Ishikawa (cell line): Measurements from ENCODE around the gene NUP210.

Experiments
- MAX ChIP-seq: IDR thresholded peaks from 2 replicates; pipeline ENCODE4 v1.6.1; 2012
- RAD21 ChIP-seq: IDR thresholded peaks from 2 replicates; pipeline ENCODE4 v1.6.1; 2012; ENCODE audit warnings: low read depth
- TAF1 ChIP-seq: IDR thresholded peaks from 2 replicates; pipeline ENCODE4 v1.6.1; 2012; ENCODE audit warnings: low read depth, mild to moderate bottlenecking
- TF ChIP-seq, protein P1 (sequence below): IDR thresholded peaks from 2 replicates; pipeline ENCODE4 v1.6.1; 2012; ENCODE audit warnings: low read depth, mild to moderate bottlenecking

DNA sequence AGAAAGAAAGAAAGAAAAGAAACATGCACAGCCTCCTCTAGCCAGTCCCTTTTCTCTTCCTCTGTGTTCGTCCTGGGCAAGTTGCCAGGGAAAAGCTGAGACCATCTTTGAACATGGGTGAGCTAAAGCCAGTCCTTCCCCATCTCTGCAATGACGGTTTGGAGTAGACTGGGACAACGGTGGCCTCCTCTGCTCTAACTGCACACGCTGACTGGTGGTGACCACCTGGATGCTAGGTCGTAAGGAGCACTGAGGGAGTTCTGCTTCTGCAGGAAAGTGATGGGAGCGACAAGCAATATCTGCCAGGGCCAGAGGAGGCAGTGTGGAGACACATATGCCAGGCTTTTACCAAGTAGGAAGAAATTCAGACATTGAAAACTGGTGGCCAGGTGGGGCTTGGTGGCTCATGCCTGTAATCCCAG lies 111.7 kb downstream of the NUP210 start:
- TF ChIP-seq RAD21 = peak; percentile 63
- TF ChIP-seq TAF1 = no peak
- TF ChIP-seq, protein P1, sequence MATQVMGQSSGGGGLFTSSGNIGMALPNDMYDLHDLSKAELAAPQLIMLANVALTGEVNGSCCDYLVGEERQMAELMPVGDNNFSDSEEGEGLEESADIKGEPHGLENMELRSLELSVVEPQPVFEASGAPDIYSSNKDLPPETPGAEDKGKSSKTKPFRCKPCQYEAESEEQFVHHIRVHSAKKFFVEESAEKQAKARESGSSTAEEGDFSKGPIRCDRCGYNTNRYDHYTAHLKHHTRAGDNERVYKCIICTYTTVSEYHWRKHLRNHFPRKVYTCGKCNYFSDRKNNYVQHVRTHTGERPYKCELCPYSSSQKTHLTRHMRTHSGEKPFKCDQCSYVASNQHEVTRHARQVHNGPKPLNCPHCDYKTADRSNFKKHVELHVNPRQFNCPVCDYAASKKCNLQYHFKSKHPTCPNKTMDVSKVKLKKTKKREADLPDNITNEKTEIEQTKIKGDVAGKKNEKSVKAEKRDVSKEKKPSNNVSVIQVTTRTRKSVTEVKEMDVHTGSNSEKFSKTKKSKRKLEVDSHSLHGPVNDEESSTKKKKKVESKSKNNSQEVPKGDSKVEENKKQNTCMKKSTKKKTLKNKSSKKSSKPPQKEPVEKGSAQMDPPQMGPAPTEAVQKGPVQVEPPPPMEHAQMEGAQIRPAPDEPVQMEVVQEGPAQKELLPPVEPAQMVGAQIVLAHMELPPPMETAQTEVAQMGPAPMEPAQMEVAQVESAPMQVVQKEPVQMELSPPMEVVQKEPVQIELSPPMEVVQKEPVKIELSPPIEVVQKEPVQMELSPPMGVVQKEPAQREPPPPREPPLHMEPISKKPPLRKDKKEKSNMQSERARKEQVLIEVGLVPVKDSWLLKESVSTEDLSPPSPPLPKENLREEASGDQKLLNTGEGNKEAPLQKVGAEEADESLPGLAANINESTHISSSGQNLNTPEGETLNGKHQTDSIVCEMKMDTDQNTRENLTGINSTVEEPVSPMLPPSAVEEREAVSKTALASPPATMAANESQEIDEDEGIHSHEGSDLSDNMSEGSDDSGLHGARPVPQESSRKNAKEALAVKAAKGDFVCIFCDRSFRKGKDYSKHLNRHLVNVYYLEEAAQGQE = no peak
- TF ChIP-seq MAX = no peak
